ENCODE results near the gene PPARD.

- no peak for TF ChIP-seq CTCF (IDR thresholded peaks at IDR 0.05; ENCODE audit: poor library complexity, severe bottlenecking)
- no peak for TF ChIP-seq EZH2 (IDR thresholded peaks at IDR 0.05; ENCODE audit: borderline replicate concordance, insufficient read depth, low read length, poor library complexity, severe bottlenecking)
- no peak for TF ChIP-seq REST (IDR thresholded peaks at IDR 0.05; ENCODE audit: borderline replicate concordance)
- no peak for TF ChIP-seq TAF1 (IDR thresholded peaks at IDR 0.05; ENCODE audit: low read depth)
- no peak for TF ChIP-seq RAD21 (conservative IDR thresholded peaks at IDR 0.05)
- no peak for TF ChIP-seq POLR2AphosphoS5 (IDR thresholded peaks at IDR 0.05)
- no peak for TF ChIP-seq EP300 (conservative IDR thresholded peaks at IDR 0.05; ENCODE audit: poor library complexity, severe bottlenecking)
- no peak for TF ChIP-seq SMC3 (conservative IDR thresholded peaks at IDR 0.05; ENCODE audit: poor library complexity)
Measured at GRCh38 chr6:35372633-35373032, 30.3 kb downstream of the PPARD start.

All from neural cell (in vitro differentiated cells).